ENCODE data around the gene UFL1.

Gene UFL1

GRCh38 chr6:96575359-96575758 is 53.8 kb downstream of the UFL1 start:
- no peak for DNase-seq

GRCh38 chr6:96576221-96576620 is 54.6 kb downstream of the UFL1 start:
- no peak for DNase-seq

- DNase-seq, result no peak
Observed at GRCh38 chr6:96582021-96582420, 60.4 kb downstream of the UFL1 start.

GRCh38 chr6:96582436-96582835 is 60.8 kb downstream of the UFL1 start:
- DNase-seq, result no peak

GRCh38 chr6:96604420-96604819 is 82.8 kb downstream of the UFL1 start:
- no peak for DNase-seq

Data from SW 1271 (cell line).